Measurements from ENCODE around the gene CCDC78.

The CCDC78 gene

GRCh38 chr16:772959-773358 lies 46.7 kb upstream of the CCDC78 start:
- H3K27me3 ChIP-seq (ENCODE audit: low read length): no peaks in the 10 kb centered on the region
- no peak overlapping the region for H3K4me2 ChIP-seq (ENCODE audit: low read depth, low read length, poor library complexity, severe bottlenecking)
- H3K27ac ChIP-seq (ENCODE audit: low read depth, low read length): no peak overlapping the region
- no peaks in the 10 kb centered on the region for H3F3A ChIP-seq (ENCODE audit: insufficient read depth)
- H3K79me2 ChIP-seq (ENCODE audit: insufficient read depth, low read length): no peaks in the 10 kb centered on the region
- H2AFZ ChIP-seq (ENCODE audit: low read depth, low read length, severe bottlenecking): no peak overlapping the region
- H3K9me3 ChIP-seq (ENCODE audit: insufficient read depth, low read length): no peaks in the 10 kb centered on the region
- no peak overlapping the region for H3K9ac ChIP-seq (ENCODE audit: low read length)
- no peak for TF ChIP-seq EZH2phosphoT487 (conservative IDR thresholded peaks at IDR 0.05; ENCODE audit: low read length)
- TF ChIP-seq CTCF (IDR thresholded peaks at IDR 0.05; ENCODE audit: insufficient read depth, low read length, poor library complexity, severe bottlenecking): no peak
- no peaks in the 10 kb centered on the region for H4K20me1 ChIP-seq (ENCODE audit: low read depth, low read length)
- H3K4me3 ChIP-seq (ENCODE audit: insufficient read depth, low read length, poor library complexity, severe bottlenecking): no peak overlapping the region
- H3K9me2 ChIP-seq (replicated peaks; ENCODE audit: insufficient read depth, low read length): no peaks in the 10 kb centered on the region
- H3K36me3 ChIP-seq (ENCODE audit: low read length): no peaks in the 10 kb centered on the region

DNA sequence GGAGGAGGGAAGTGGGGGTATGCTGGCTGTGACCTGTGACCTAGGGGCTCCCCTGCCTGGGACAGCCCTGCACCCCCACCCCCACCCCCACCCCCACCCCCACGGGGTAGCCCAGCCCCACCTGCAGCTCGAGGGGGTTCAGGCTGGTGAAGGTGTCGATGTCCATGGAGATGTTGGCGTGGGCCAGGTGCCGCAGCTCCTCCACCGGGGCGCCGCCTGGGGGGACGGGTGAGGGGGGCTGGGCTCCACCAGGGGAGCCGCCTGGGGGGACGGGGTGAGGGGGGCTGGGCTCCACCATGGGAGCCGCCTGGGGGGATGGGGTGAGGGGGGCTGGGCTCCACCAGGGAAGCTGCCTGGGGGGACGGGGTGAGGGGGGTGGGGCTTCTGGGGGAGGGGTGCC lies 44.2 kb upstream of the CCDC78 start:
- H3K36me3 ChIP-seq (ENCODE audit: low read length): no peaks in the 10 kb centered on the region
- H3K9me2 ChIP-seq (replicated peaks; ENCODE audit: insufficient read depth, low read length): no peaks in the 10 kb centered on the region
- no peaks in the 10 kb centered on the region for H3F3A ChIP-seq (ENCODE audit: insufficient read depth)
- no peak overlapping the region for H3K9ac ChIP-seq (ENCODE audit: low read length)
- H3K79me2 ChIP-seq (ENCODE audit: insufficient read depth, low read length): no peaks in the 10 kb centered on the region
- H3K9me3 ChIP-seq (ENCODE audit: insufficient read depth, low read length): no peaks in the 10 kb centered on the region
- H2AFZ ChIP-seq (ENCODE audit: low read depth, low read length, severe bottlenecking): no peak overlapping the region
- H3K27ac ChIP-seq (ENCODE audit: low read depth, low read length): no peak overlapping the region
- H3K4me3 ChIP-seq (ENCODE audit: insufficient read depth, low read length, poor library complexity, severe bottlenecking): no peak overlapping the region
- H4K20me1 ChIP-seq (ENCODE audit: low read depth, low read length): no peaks in the 10 kb centered on the region
- no peaks in the 10 kb centered on the region for H3K27me3 ChIP-seq (ENCODE audit: low read length)
- H3K4me2 ChIP-seq (ENCODE audit: low read depth, low read length, poor library complexity, severe bottlenecking): no peak overlapping the region
- no peak for TF ChIP-seq CTCF (IDR thresholded peaks at IDR 0.05; ENCODE audit: insufficient read depth, low read length, poor library complexity, severe bottlenecking)

- no peak overlapping the region for H2AFZ ChIP-seq (ENCODE audit: low read depth, low read length, severe bottlenecking)
- H3K36me3 ChIP-seq (ENCODE audit: low read length): no peaks in the 10 kb centered on the region
Measured at GRCh38 chr16:769934-770333, 43.7 kb upstream of the CCDC78 start.

More at GRCh38 chr16:769934-770333, 43.7 kb upstream of the CCDC78 start:
- H3K27ac ChIP-seq (ENCODE audit: low read depth, low read length): no peak overlapping the region
- H3K27me3 ChIP-seq (ENCODE audit: low read length): no peaks in the 10 kb centered on the region
- H3K4me3 ChIP-seq (ENCODE audit: insufficient read depth, low read length, poor library complexity, severe bottlenecking): no peak overlapping the region
- H3K4me2 ChIP-seq (ENCODE audit: low read depth, low read length, poor library complexity, severe bottlenecking): no peak overlapping the region
- no peaks in the 10 kb centered on the region for H3K9me3 ChIP-seq (ENCODE audit: insufficient read depth, low read length)
- no peaks in the 10 kb centered on the region for H3K79me2 ChIP-seq (ENCODE audit: insufficient read depth, low read length)
- H3K9ac ChIP-seq (ENCODE audit: low read length): no peak overlapping the region
- H3K9me2 ChIP-seq (replicated peaks; ENCODE audit: insufficient read depth, low read length): no peaks in the 10 kb centered on the region
- no peak for TF ChIP-seq EZH2phosphoT487 (conservative IDR thresholded peaks at IDR 0.05; ENCODE audit: low read length)
- TF ChIP-seq CTCF (IDR thresholded peaks at IDR 0.05; ENCODE audit: insufficient read depth, low read length, poor library complexity, severe bottlenecking): no peak
- no peaks in the 10 kb centered on the region for H3F3A ChIP-seq (ENCODE audit: insufficient read depth)
- H4K20me1 ChIP-seq (ENCODE audit: low read depth, low read length): no peaks in the 10 kb centered on the region
